GF-D8 (cell line): ENCODE measurements around the gene CPA3.

Source experiments
- DNase-seq: peaks from one replicate; lab custom pipeline; 2025; lab: John Stamatoyannopoulos, UW

CPA3 gene

GRCh38 chr3:148861277-148861869 lies 3.7 kb upstream of the CPA3 start:
- no peak for DNase-seq

GRCh38 chr3:148863297-148863696 lies 1.8 kb upstream of the CPA3 start:
- no peak for DNase-seq

DNA sequence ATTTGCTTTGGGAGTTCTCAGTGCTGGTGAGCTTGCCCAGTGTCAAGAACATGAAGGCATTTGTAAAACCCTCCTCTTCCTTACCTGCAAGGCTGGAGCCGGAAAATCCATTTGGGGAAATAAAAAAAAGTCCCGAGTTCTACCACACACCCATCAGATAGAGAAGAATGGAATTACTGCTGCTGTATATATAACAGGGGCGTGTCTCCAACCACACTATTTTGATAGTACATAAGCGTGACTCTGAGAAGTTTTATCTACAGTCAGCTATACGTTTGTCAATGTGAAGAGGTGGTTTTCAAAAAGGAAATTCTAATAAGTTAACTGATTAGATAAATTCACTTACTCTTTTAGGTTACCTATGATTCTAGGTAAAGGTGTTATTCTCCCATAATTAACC lies 1.3 kb upstream of the CPA3 start:
- DNase-seq, result no peak

- no peak for DNase-seq
These were observed 1.2 kb downstream of the CPA3 start for GRCh38 chr3:148866261-148866660.

- no peak for DNase-seq
These were observed 8.3 kb downstream of the CPA3 start for GRCh38 chr3:148873270-148873927.

DNA sequence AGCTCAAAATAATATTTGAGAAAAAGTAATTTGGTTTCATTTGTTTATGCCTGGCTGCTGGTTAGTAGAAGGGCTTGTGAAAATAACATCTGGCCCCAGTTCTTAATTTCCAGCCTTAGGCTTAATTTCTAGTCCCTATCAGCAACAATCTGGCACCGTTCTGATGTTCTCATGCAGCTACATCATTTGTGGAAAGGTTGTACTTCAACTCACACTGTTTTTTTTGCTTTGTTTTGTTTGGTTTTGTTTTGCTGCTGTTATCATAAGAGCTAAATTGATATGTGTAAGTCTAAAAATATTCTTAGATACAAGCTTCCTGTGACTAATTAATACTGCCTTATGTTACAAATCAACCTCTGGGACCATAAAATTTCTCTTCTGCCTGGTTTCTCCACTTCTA lies 8.9 kb downstream of the CPA3 start:
- no peak for DNase-seq

DNA sequence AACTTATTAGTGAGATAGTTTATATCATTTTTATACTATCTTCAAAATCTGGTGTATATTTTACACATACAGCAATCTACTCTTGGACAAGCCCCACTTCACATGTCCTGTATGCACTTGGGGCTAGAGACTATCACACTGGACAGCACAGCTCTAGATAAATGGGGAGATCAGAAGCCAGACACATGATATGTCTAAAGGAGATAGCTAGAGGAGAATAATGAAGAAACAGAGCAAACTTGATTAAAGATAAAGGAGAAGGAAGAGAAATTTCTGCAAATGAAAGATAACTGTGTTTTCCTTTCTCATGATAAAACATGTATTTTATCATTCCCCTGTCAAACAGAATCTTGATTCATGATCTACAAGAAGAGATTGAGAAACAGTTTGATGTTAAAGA lies 13.0 kb downstream of the CPA3 start:
- DNase-seq, result no peak

DNA sequence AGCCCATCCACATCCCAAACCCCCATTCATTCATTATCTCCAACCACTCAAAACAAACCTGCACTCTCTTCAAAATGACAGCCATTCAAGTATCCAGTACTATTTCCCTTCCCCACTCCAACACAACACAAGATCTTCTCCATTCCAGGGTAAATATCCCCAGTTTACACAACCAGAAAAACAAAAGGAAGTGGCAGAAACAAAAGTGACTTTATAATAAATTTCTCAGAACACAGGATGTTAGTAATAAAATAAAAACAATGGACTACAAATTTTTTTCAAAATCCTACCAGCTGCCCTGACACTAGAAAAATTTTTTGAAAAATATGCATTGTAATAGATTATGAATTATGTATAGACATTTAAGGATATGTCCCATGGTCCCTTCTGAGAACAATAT lies 14.2 kb downstream of the CPA3 start:
- DNase-seq, result no peak

GRCh38 chr3:148880681-148881080 lies 15.6 kb downstream of the CPA3 start:
- no peak for DNase-seq

DNA sequence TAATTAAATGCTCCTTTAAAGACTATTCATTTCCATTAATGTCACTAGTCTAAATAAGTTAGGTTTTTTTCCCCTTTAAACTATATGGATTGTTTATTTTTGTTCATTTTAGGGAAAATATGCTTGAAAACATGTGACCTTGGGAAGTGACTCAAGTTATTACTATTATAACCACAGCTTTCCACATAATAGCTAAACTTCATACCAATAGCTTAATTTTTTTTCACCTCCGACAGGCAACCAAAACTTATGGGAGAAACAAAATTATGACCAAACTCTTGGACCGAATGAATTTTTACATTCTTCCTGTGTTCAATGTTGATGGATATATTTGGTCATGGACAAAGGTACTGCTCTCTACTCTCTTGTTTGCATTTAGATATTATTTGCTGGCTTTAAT lies 16.2 kb downstream of the CPA3 start:
- no peak for DNase-seq

GRCh38 chr3:148882288-148882687 lies 17.2 kb downstream of the CPA3 start:
- DNase-seq, result no peak

GRCh38 chr3:148883163-148883562 lies 18.1 kb downstream of the CPA3 start:
- no peak for DNase-seq

GRCh38 chr3:148884261-148884660 lies 19.2 kb downstream of the CPA3 start:
- no peak for DNase-seq

GRCh38 chr3:148889828-148890227 lies 24.7 kb downstream of the CPA3 start:
- DNase-seq, result no peak

GRCh38 chr3:148896062-148896461 lies 31.0 kb downstream of the CPA3 start:
- no peak for DNase-seq

- no peak for DNase-seq
These were observed 37.1 kb downstream of the CPA3 start for GRCh38 chr3:148901987-148902791.

GRCh38 chr3:148903022-148903442 lies 37.9 kb downstream of the CPA3 start:
- no peak for DNase-seq

GRCh38 chr3:148903941-148904340 lies 38.8 kb downstream of the CPA3 start:
- DNase-seq, result no peak

GRCh38 chr3:148906667-148907066 lies 41.6 kb downstream of the CPA3 start:
- DNase-seq, result no peak

DNA sequence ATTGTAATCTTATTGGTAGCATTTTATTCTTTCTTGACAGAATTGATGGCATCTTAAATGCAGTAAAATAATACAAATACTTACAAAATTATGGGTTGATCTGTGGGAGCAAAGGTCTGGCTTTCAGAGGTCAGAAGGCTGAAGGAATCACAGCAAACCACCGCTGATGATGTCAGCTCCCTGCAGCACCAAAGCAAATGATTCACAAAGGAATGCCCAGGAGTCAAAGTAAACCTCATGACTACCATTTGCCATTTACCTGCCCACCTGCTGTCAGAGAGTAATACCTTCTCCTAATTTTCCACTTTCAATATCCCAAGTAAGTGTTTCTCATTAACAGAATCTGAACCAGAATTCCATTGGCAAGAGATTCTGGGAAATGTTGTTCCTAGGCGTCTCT lies 46.1 kb downstream of the CPA3 start:
- no peak for DNase-seq

GRCh38 chr3:148911592-148911991 lies 46.5 kb downstream of the CPA3 start:
- DNase-seq, result no peak

- DNase-seq, result peak; percentile 40
These were observed 50.0 kb downstream of the CPA3 start for GRCh38 chr3:148914936-148915690.

- no peak for DNase-seq
These were observed 51.0 kb downstream of the CPA3 start for GRCh38 chr3:148916132-148916531.
